Measurements from ENCODE around the gene SAP25. TPM values are rescaled to one million over a fixed set of nuclear protein-coding genes. Genes with fewer than 3 reads are reported as not detected.

SAP25 gene
- total and polyA plus RNA-seq, 11 donors = 0.30 to 2.3 (median 0.65) TPM; not detected in 4

- Histone ChIP-seq H3K9me3 (no peaks in the 10 kb centered on the region), H3K4me3 (no peak overlapping the region), H3K27ac (no peak overlapping the region), H3K36me3 (peaks cover 0 to 12% (median 9%) of the 10 kb centered on the region in 9 donors), H3K4me1 (peaks cover 0 to 13% (median 3%) of the 10 kb centered on the region in 12 donors), H3K27me3 (no peaks in the 10 kb centered on the region)
- WGBS, 4 donors = 38 to 44% (median 40%) methylated on average over 11 to 12 of the region's 12 CpGs
- TF ChIP-seq, protein P1, sequence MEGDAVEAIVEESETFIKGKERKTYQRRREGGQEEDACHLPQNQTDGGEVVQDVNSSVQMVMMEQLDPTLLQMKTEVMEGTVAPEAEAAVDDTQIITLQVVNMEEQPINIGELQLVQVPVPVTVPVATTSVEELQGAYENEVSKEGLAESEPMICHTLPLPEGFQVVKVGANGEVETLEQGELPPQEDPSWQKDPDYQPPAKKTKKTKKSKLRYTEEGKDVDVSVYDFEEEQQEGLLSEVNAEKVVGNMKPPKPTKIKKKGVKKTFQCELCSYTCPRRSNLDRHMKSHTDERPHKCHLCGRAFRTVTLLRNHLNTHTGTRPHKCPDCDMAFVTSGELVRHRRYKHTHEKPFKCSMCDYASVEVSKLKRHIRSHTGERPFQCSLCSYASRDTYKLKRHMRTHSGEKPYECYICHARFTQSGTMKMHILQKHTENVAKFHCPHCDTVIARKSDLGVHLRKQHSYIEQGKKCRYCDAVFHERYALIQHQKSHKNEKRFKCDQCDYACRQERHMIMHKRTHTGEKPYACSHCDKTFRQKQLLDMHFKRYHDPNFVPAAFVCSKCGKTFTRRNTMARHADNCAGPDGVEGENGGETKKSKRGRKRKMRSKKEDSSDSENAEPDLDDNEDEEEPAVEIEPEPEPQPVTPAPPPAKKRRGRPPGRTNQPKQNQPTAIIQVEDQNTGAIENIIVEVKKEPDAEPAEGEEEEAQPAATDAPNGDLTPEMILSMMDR (IDR thresholded peaks at IDR 0.05) = peak; percentile 89 to 96 (median 94)
- TF ChIP-seq POLR2A (IDR thresholded peaks at IDR 0.05) = no peak
- intact Hi-C loops (cut with DNase I) = loop anchor here (2.0 to 10.0 kb wide), 9 partner anchors 52 to 163 kb away; partner anchors contain the start of genes GIGYF1 (in 6 of the 10) and EPO (in 1 of the 10)
- DNase-seq (peak; percentile 78 to 88 (median 81)), ATAC-seq (peak; percentile 37 to 70 (median 63))
These were observed 9.8 kb downstream of the SAP25 start for GRCh38 chr7:100563809-100564400.

- no peak for TF ChIP-seq POLR2A (IDR thresholded peaks at IDR 0.05)
- TF ChIP-seq, protein P1 (IDR thresholded peaks at IDR 0.05) = no peak
- 93 to 94% (median 93%) methylated on average over 8 of the region's 8 CpGs for WGBS, 4 donors
- no peak overlapping the region for H3K27ac ChIP-seq
- intact Hi-C loops (cut with DNase I) = loop anchor here in 9 of 10 donors (2.0 to 10.0 kb wide), 8 partner anchors 51 to 164 kb away; partner anchors contain the start of genes GIGYF1 (in 6 of the 9) and EPO (in 1 of the 9)
- no peak for DNase-seq
- no peaks in the 10 kb centered on the region for H3K27me3 ChIP-seq
- peaks cover 0 to 13% (median 3%) of the 10 kb centered on the region in 12 donors for H3K4me1 ChIP-seq
- H3K9me3 ChIP-seq = no peaks in the 10 kb centered on the region
- no peak overlapping the region for H3K4me3 ChIP-seq
- peaks cover 0 to 13% (median 10%) of the 10 kb centered on the region in 9 donors for H3K36me3 ChIP-seq
- no peak for ATAC-seq
These were observed 10.6 kb downstream of the SAP25 start for GRCh38 chr7:100563100-100563564.

- peaks cover 0 to 20% (median 11%) of the 10 kb centered on the region in 9 donors for H3K36me3 ChIP-seq
- WGBS, 4 donors = 90 to 93% (median 92%) methylated on average over 25 to 26 of the region's 26 CpGs
These were observed 11.3 kb downstream of the SAP25 start for GRCh38 chr7:100562195-100563099.

More at GRCh38 chr7:100562195-100563099, 11.3 kb downstream of the SAP25 start:
- intact Hi-C loops (cut with DNase I) = loop anchor here in 9 of 10 donors (2.0 to 10.0 kb wide), 8 partner anchors 50 to 165 kb away; partner anchors contain the start of genes GIGYF1 (in 6 of the 9) and EPO (in 1 of the 9)
- H3K27ac ChIP-seq = no peak overlapping the region
- DNase-seq (peak in 1 of 5 donors; percentile 57), ATAC-seq (no peak)
- peaks cover 0 to 13% (median 3%) of the 10 kb centered on the region in 12 donors for H3K4me1 ChIP-seq
- H3K9me3 ChIP-seq = no peaks in the 10 kb centered on the region
- TF ChIP-seq, protein P1 (IDR thresholded peaks at IDR 0.05) = no peak
- TF ChIP-seq POLR2A (IDR thresholded peaks at IDR 0.05) = no peak
- H3K4me3 ChIP-seq = no peak overlapping the region
- H3K27me3 ChIP-seq = no peaks in the 10 kb centered on the region
